CD14-positive monocyte (primary cell): ENCODE data around the gene PAK5. TPM values are rescaled to one million over a fixed set of nuclear protein-coding genes. Genes with fewer than 3 reads are reported as not detected.

Experiments used
- DNase-seq, 3 donors: peaks; one replicate each; pipeline ENCODE4 v3.0.0-alpha.2; 2011 to 2022
- H2AFZ ChIP-seq: 2 replicates; pipeline ENCODE4 v1.6.0; 2012; ENCODE audit warnings: mild to moderate bottlenecking, low read depth, low read length, inconsistent platforms; ENCODE audit not compliant: insufficient read depth, poor library complexity, severe bottlenecking
- H3K27ac ChIP-seq, 2 donors: 1 replicate in 1 of 2; 2 replicates in 1 of 2; pipeline ENCODE4 v1.5.1; 2012 to 2013; ENCODE audit warnings: low read length in 2 of 2, control low read depth in 1 of 2, inconsistent platforms in 1 of 2, low read depth in 1 of 2, mild to moderate bottlenecking in 1 of 2
- H3K27me3 ChIP-seq, 2 donors: one replicate each; pipeline versions ENCODE4 v1.6.0 to v1.6.1; 2011 to 2013; ENCODE audit warnings: low read length in 2 of 2; ENCODE audit not compliant: control insufficient read depth in 2 of 2, insufficient read depth in 2 of 2
- H3K36me3 ChIP-seq, 2 donors: replicated peaks in 1 of 2; 1 replicate in 1 of 2; 2 replicates in 1 of 2; pipeline versions ENCODE4 v1.5.1 to v1.6.1; 2012 to 2013; ENCODE audit warnings: low read length in 2 of 2, control low read depth in 1 of 2, inconsistent platforms in 1 of 2, mild to moderate bottlenecking in 1 of 2; ENCODE audit not compliant: insufficient read depth in 2 of 2, control insufficient read depth in 1 of 2
- H3K4me1 ChIP-seq, 2 donors: 1 replicate in 1 of 2; 2 replicates in 1 of 2; pipeline versions ENCODE4 v1.5.1 to v1.6.1; 2012 to 2013; ENCODE audit warnings: low read length in 2 of 2, control low read depth in 1 of 2, inconsistent platforms in 1 of 2, mild to moderate bottlenecking in 1 of 2, moderate library complexity in 1 of 2; ENCODE audit not compliant: insufficient read depth in 2 of 2, control insufficient read depth in 1 of 2
- H3K4me2 ChIP-seq: replicated peaks from 2 replicates; pipeline ENCODE3; 2012; ENCODE audit warnings: low read length, moderate library complexity, mild to moderate bottlenecking; ENCODE audit not compliant: poor library complexity, severe bottlenecking; ENCODE audit errors: extremely low read depth
- H3K4me3 ChIP-seq, 3 experiments: fragments of 200-600 bp in 1 of 3; sonication (generic) in 1 of 3; replicated peaks in 1 of 3; 1 replicate in 2 of 3; 2 replicates in 1 of 3; pipeline ENCODE4 v1.5.1; 2011 to 2013; ENCODE audit warnings: low read length in 3 of 3, mild to moderate bottlenecking in 3 of 3, control low read depth in 2 of 3, low read depth in 2 of 3, inconsistent platforms in 1 of 3, moderate library complexity in 1 of 3
- H3K79me2 ChIP-seq: 2 replicates; pipeline ENCODE4 v1.6.0; 2012; ENCODE audit warnings: mild to moderate bottlenecking, control low read depth, inconsistent platforms, low read length, moderate library complexity; ENCODE audit not compliant: insufficient read depth
- H3K9ac ChIP-seq: 2 replicates; pipeline ENCODE4 v1.6.0; 2017; ENCODE audit warnings: low read length, mild to moderate bottlenecking; ENCODE audit not compliant: insufficient read depth, poor library complexity, severe bottlenecking
- H3K9me3 ChIP-seq, 2 donors: replicated peaks in 1 of 2; 1 replicate in 1 of 2; 2 replicates in 1 of 2; pipeline versions ENCODE4 v1.5.1 to v1.6.1; 2012 to 2013; ENCODE audit warnings: low read length in 2 of 2, control low read depth in 1 of 2; ENCODE audit not compliant: control insufficient read depth in 1 of 2, insufficient read depth in 1 of 2
- H4K20me1 ChIP-seq: 2 replicates; pipeline ENCODE4 v1.6.0; 2012; ENCODE audit warnings: mild to moderate bottlenecking, low read length, control low read depth, moderate library complexity; ENCODE audit not compliant: insufficient read depth
- H3K27ac Mint-ChIP-seq, 7 donors: one replicate each; pipeline ENCODE4 v1.8.0; 2020; ENCODE audit warnings: mild to moderate bottlenecking in 7 of 7, mixed read lengths in 7 of 7, moderate library complexity in 6 of 7, inconsistent platforms in 2 of 7
- H3K27me3 Mint-ChIP-seq, 3 donors: one replicate each; pipeline ENCODE4 v1.8.0; 2021 to 2022; ENCODE audit warnings: low read depth in 3 of 3, mild to moderate bottlenecking in 3 of 3, mixed read lengths in 3 of 3, moderate library complexity in 3 of 3, inconsistent platforms in 1 of 3
- H3K36me3 Mint-ChIP-seq, 2 donors: one replicate each; pipeline ENCODE4 v1.8.0; 2020; ENCODE audit warnings: mixed read lengths in 2 of 2, inconsistent platforms in 1 of 2, mild to moderate bottlenecking in 1 of 2
- H3K4me1 Mint-ChIP-seq: one replicate; pipeline ENCODE4 v1.8.0; 2020; ENCODE audit warnings: mild to moderate bottlenecking, mixed read lengths
- H3K4me3 Mint-ChIP-seq, 2 donors: one replicate each; pipeline ENCODE4 v1.8.0; 2020; ENCODE audit warnings: mild to moderate bottlenecking in 2 of 2, mixed read lengths in 2 of 2, moderate library complexity in 1 of 2
- H3K9me3 Mint-ChIP-seq, 7 donors: one replicate each; pipeline ENCODE4 v1.8.0; 2020 to 2022; ENCODE audit warnings: mixed read lengths in 7 of 7, mild to moderate bottlenecking in 6 of 7, moderate library complexity in 6 of 7, inconsistent platforms in 2 of 7
- WGBS: methylation state at CpG from one replicate; pipeline ENCODE4 v1.1.5; 2013; ENCODE audit warnings: missing lambda C conversion rate; ENCODE audit not compliant: insufficient coverage; 5-methylcytosine and 5-hydroxymethylcytosine counted together
- intact Hi-C, 2 donors: fragments of 100-400 bp; cut with micrococcal nuclease; formaldehyde crosslinking; loops; one replicate each; pipeline versions ENCODE4 v1.15.0 to v1.15.1; 2023
- polyA plus RNA-seq, 3 donors: library from polyadenylated mRNA; depleted of rRNA in 1 of 3; unstranded in 2 of 3; stranded (reverse) in 1 of 3; fragments of 300-500 nt in 2 of 3; fragments of >200 nt in 1 of 3; fragmentation: Illumina TruSeq in 2 of 3; gene quantifications; 1 replicate in 2 of 3; 2 replicates in 1 of 3; pipeline ENCODE4 v1.2.3, GENCODE V29; 2012 to 2021
- TF ChIP-seq, protein P1 (sequence below): fragments of 200-600 bp; IDR thresholded peaks from one replicate; pipeline ENCODE4 v1.8.0; 2022; ENCODE audit warnings: antibody characterized with exemption, mild to moderate bottlenecking

The PAK5 gene
- polyA plus RNA-seq, 3 donors = not detected

- H2AFZ ChIP-seq = peak overlapping the region; percentile 6
- H3K4me1 ChIP-seq = peaks cover 59 to 63% of the 10 kb centered on the region in 2 donors
- H3K27me3 Mint-ChIP-seq = peaks cover 55 to 61% (median 59%) of the 10 kb centered on the region in 3 donors
- no peaks in the 10 kb centered on the region for H3K79me2 ChIP-seq
- 5% methylated on average over 26 of the region's 34 CpGs for WGBS
- H3K4me3 ChIP-seq = peak overlapping the region in 2 of 3 experiments; percentile 11 to 64
- H3K9ac ChIP-seq = no peak overlapping the region
- peaks cover 52 to 63% of the 10 kb centered on the region in 2 donors for H3K27me3 ChIP-seq
- no peaks in the 10 kb centered on the region for H4K20me1 ChIP-seq
- DNase-seq = peak in 1 of 3 donors; percentile 49
- peak overlapping the region; percentile 60 to 92 for H3K4me3 Mint-ChIP-seq
- TF ChIP-seq, protein P1, sequence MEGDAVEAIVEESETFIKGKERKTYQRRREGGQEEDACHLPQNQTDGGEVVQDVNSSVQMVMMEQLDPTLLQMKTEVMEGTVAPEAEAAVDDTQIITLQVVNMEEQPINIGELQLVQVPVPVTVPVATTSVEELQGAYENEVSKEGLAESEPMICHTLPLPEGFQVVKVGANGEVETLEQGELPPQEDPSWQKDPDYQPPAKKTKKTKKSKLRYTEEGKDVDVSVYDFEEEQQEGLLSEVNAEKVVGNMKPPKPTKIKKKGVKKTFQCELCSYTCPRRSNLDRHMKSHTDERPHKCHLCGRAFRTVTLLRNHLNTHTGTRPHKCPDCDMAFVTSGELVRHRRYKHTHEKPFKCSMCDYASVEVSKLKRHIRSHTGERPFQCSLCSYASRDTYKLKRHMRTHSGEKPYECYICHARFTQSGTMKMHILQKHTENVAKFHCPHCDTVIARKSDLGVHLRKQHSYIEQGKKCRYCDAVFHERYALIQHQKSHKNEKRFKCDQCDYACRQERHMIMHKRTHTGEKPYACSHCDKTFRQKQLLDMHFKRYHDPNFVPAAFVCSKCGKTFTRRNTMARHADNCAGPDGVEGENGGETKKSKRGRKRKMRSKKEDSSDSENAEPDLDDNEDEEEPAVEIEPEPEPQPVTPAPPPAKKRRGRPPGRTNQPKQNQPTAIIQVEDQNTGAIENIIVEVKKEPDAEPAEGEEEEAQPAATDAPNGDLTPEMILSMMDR = no peak
- intact Hi-C loops = loop anchor here in 1 of 2 donors (5.0 kb wide), 1 partner anchor 49 kb away; no protein-coding TSS in a partner anchor
- no peak overlapping the region for H3K27ac ChIP-seq
- H3K36me3 Mint-ChIP-seq = peaks cover 17 to 19% of the 10 kb centered on the region in 2 donors
- H3K9me3 ChIP-seq = peaks cover 0 to 7% of the 10 kb centered on the region in 2 donors
- peak overlapping the region in 2 of 7 donors; percentile 26 to 41 for H3K27ac Mint-ChIP-seq
- H3K4me2 ChIP-seq = peak overlapping the region; percentile 64
- H3K4me1 Mint-ChIP-seq = peaks cover 57% of the 10 kb centered on the region
- H3K9me3 Mint-ChIP-seq = peaks cover 0 to 28% (median 10%) of the 10 kb centered on the region in 7 donors
- no peaks in the 10 kb centered on the region for H3K36me3 ChIP-seq
Measured at GRCh38 chr20:9506280-9506821, 332.5 kb downstream of the PAK5 start.

DNA sequence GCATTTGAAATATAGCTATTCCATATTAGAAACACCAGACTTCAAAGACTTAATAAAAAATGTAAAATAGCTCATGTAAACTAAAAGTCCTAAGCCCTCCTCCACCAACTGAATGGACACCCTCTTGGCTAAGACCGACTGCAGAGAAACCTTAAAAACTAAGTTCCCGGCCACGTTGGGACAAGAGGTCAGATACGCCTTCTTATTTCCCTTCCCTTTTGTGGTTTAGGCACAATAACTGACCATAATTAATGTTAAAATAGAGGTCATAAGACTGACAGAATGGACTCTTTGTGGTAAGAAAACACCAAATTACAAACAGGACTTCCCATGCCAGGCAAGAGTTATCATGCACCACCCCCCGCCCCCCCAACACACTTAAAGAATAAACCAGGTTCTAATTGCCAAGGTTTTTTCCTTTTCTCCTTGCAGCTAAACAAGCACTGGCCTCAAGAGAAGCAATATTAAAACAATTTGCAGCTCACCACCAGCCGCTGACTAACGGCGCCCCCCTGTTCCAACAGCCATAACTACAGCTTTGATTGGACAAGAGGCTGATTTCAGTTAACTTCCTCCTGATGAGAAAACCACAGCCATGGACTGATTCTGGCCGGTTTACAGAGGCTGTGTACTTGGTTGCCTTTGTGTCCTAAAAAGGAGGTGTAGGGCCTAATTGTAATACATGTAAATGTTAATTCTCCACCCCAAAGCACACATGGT, 335.2 kb downstream of the PAK5 start:
- peaks cover 0 to 7% of the 10 kb centered on the region in 2 donors for H3K9me3 ChIP-seq
- TF ChIP-seq, protein P1 = no peak
- Mint-ChIP-seq H3K36me3 (peaks cover 6 to 7% of the 10 kb centered on the region in 2 donors), H3K9me3 (peaks cover 0 to 27% (median 7%) of the 10 kb centered on the region in 7 donors), H3K4me1 (peaks cover 46% of the 10 kb centered on the region), H3K27me3 (peaks cover 34 to 36% (median 35%) of the 10 kb centered on the region in 3 donors), H3K4me3 (peak overlapping the region in 1 of 2 donors; percentile 68), H3K27ac (peak overlapping the region in 6 of 7 donors; percentile 63 to 85 (median 74))
- H3K4me2 ChIP-seq = peak overlapping the region; percentile 40
- intact Hi-C loops = no loop called here
- no peak overlapping the region for H3K9ac ChIP-seq
- H2AFZ ChIP-seq = no peak overlapping the region
- H4K20me1 ChIP-seq = no peaks in the 10 kb centered on the region
- H3K4me1 ChIP-seq = peaks cover 72 to 75% of the 10 kb centered on the region in 2 donors
- peak; percentile 57 to 71 (median 69) for DNase-seq
- H3K27me3 ChIP-seq = peaks cover 32 to 37% of the 10 kb centered on the region in 2 donors
- H3K4me3 ChIP-seq = peak overlapping the region in 1 of 3 experiments; percentile 3
- no peaks in the 10 kb centered on the region for H3K79me2 ChIP-seq
- H3K27ac ChIP-seq = no peak overlapping the region
- no peaks in the 10 kb centered on the region for H3K36me3 ChIP-seq
- WGBS = 0% methylated on average over 4 of the region's 9 CpGs
